AG10803 (cell line): ENCODE results near the gene DVL2.
"Not testable (repeated sequence)": the region's sequence is repeated elsewhere in the genome, so short reads cannot be mapped to it uniquely, and the experiment has no call there.

Experiments used
- DNase-seq: peaks from one replicate; pipeline ENCODE4 v3.0.0; 2010; ENCODE audit warnings: low read depth
- H3K4me3 ChIP-seq: 2 replicates; pipeline ENCODE4 v1.5.1; 2011; ENCODE audit warnings: mild to moderate bottlenecking, low read length, control low read depth
- TF ChIP-seq, protein P1 (sequence below): conservative IDR thresholded peaks from 2 replicates; pipeline ENCODE4 v1.5.1; 2011; ENCODE audit warnings: mild to moderate bottlenecking, low read length, control low read depth, inconsistent platforms

DVL2 gene

DNA sequence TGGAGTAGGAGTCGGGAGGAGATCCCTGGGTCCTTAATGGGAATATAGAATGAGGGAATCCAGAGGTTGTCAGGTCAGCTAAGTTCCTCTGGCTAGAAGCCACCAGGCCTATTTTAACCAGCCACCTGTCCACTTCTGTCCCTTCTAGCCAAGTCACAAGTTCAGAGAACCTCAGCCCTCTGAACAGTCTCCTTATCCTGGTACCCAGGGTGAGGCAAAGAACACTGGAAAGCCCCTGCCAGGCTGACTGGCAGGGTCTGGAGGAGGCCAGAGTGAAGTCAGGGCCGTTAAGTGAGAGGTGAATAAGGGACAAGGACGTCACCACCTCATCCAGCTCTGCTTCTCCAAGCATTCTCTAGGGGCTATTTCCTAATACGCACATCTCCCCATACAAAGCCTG is 14.5 kb upstream of the DVL2 start:
- DNase-seq = no peak
- H3K4me3 ChIP-seq = no peak overlapping the region
- TF ChIP-seq, protein P1, sequence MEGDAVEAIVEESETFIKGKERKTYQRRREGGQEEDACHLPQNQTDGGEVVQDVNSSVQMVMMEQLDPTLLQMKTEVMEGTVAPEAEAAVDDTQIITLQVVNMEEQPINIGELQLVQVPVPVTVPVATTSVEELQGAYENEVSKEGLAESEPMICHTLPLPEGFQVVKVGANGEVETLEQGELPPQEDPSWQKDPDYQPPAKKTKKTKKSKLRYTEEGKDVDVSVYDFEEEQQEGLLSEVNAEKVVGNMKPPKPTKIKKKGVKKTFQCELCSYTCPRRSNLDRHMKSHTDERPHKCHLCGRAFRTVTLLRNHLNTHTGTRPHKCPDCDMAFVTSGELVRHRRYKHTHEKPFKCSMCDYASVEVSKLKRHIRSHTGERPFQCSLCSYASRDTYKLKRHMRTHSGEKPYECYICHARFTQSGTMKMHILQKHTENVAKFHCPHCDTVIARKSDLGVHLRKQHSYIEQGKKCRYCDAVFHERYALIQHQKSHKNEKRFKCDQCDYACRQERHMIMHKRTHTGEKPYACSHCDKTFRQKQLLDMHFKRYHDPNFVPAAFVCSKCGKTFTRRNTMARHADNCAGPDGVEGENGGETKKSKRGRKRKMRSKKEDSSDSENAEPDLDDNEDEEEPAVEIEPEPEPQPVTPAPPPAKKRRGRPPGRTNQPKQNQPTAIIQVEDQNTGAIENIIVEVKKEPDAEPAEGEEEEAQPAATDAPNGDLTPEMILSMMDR = no peak

DNA sequence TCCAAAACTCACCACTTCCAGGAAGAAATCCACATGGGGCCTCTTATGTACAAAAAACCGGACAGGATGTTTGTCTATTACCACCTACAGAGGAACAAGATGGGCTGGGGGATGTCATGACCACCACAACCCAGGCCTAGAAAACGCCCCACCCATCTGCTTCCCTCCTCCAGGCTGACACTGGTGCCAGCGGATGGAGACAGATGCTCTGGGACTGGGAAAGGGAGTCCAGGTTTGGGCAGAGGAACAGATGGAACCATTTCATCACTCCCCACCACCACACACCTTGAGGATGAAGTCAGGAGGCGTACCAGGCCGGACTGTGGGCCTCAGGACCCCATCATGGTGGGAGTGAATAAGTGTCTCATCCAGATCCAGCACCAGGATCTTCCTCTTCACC is 12.5 kb upstream of the DVL2 start:
- H3K4me3 ChIP-seq = no peak overlapping the region
- TF ChIP-seq, protein P1 = no peak

DNA sequence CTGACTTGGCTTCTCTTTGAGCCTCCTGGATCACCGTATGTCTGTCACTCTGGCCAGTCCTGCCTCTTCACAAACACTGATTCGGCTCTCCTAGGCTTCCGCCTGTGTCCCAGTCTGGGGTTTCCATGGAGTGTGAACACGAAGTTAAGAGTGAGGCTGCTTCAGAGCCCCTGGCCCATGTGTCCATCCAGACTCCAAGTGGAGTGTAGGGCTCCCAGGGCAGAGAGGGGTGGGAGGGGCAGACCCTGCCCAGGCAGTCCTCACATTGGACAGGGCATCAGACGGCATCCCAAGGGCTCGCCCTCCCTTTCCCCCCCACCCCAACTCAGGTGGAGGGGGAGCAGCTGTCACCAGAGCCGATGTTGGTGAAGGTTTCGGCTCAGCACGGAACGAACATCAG is 9.5 kb upstream of the DVL2 start:
- not testable (repeated sequence) for H3K4me3 ChIP-seq, DNase-seq

More for the DNA sequence above, 12.5 kb upstream of the DVL2 start:
- no peak for DNase-seq

DNA sequence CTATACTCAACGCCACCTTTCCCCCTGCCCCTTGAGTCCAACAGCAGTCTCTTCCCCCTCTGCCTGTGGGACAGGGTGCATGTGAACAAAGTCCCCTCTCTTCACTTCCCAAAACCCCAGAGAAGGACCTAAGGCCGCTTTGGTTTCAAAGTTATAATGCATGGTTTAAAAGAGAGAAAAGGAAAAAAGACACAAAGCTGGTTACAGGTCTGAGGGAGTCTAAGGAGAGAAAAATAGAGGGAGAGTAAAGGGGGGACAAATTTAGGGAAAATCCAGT is 9.1 kb upstream of the DVL2 start:
- no peak for DNase-seq
- TF ChIP-seq, protein P1 = no peak
- peak overlapping the region; percentile 100 for H3K4me3 ChIP-seq

DNA sequence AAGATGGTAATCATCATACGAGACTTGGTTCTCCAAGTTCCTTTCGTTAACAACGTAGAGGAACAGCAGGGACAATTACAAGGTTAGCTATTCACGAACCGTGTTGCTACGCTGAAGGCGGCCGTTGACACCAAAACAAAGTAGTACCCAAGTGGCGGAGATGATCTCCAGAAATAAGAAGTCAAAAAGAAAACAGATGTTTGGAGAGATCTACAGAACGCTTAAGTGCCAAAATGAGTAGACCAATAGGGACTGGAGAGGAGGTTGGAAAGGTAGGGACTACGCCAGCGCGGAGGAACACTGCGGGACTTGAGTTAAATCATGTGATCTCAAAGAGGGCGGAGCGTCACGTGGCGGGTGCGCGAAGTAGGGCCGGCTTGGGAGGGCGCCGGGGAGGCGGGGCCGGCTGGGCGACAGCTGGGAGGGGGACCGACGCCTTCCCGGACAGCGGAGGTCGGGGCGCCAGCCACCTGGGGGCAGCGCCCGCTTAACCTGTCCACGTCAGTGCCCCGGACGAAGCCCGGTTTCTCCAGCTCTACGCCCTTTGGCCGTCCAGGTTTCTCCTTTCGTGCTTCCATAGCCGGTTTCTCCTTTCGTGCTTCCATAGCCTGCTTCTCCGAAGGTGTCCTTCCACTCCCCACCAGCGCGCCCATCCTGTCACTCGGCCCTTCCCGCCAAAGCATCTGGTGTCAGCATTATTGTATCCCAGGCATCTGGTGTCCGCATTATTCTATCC is 8.6 kb upstream of the DVL2 start:
- DNase-seq = peak; percentile 97
- TF ChIP-seq, protein P1 = no peak
- peak overlapping the region; percentile 100 for H3K4me3 ChIP-seq

DNA sequence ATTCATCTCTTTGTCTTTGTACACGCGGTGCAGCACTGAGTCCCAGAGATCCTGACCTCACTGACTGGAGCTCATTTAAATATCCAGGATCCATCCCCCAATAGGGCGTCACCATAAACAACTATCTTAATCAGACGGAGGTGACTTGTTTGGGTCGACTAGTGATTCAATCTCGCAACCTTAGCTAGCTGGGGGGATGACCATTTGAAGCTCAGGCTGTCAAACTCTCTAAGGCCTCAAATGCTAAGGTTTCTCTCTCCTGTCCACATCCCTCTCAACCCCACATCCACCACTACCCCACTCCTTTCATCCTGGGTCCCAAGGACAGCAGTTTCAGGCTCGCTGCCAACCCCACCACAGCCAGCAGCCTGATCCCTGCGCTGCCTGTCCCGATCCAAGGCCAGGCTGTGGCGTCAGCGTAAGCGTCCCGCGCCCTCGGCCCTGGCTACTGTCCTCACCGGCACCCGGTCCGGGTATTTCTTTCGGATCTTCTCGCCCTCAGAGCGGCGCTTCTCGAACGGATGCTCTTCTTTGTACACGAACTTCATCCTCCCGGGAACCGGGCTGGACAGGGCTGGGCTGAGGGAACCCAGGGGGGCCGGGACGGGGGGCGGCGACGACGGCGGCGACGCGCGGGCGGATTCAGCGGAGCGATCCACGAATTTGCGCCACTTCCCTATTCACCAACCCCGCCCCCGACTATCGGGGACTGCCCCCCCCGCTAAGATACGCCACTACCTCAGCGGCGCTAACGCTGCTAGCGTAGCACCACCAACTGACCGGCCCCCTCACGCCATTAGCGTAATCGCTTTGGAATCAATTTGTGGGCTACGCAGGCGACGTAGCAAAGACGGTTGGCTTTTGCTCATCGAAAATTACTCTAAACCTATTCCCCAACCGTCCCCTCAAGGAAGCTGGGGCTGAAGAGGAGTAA is 7.7 kb upstream of the DVL2 start, which contains the start of gene GABARAP:
TSS of gene GABARAP (minus strand) at position 667 of the 934 bp plus-strand sequence. CDS start at position 548, 119 bp downstream.
- H3K4me3 ChIP-seq = peak within 1 kb of the TSS; percentile 100
- TF ChIP-seq, protein P1 = no peak
- peak; percentile 92 for DNase-seq

DNA sequence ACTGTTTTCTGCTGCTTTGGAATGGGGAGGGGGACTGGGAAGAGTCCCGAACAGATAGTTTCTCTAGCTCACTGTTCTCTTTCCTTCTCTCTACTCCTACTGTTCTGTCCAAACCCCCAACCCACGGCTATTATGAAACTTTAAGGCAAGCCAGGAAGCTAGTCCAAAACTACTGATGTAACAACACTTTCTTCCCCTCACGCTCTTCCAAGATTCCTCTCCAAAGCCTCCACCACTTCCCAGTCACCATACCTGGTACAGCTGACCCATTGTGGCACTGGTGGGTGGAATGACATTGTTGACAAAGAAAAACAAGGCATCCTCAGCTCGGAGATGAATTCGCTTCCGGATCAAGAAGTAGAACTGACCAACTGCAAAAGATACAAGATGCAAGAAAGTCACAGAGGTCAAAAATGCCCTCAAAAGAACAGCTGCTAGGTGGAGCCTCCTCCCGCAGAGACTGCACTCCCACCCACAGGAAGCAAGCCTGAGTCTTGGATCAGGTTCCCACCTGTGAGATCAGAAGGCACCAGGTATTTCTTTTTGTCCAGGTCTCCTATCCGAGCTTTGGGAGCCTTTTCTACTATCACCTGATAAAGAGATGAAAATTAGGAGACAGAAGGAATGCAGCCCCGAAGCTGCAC is 6.9 kb upstream of the DVL2 start:
- TF ChIP-seq, protein P1 = no peak
- peak; percentile 36 for DNase-seq
- H3K4me3 ChIP-seq = peak overlapping the region; percentile 100
